ENCODE results near the gene CHI3L2. TPM values are rescaled to one million over a fixed set of nuclear protein-coding genes. Genes with fewer than 3 reads are reported as not detected.

Gene CHI3L2
- total RNA-seq, 1 experiment from 2014 or later = not detected

GRCh38 chr1:111202366-111202706, 25.2 kb upstream of the CHI3L2 start:
- Histone ChIP-seq H3K9me3 (ENCODE audit: insufficient read depth, low read depth) (no peaks in the 10 kb centered on the region; the same call in 1 of the 2 replicates), H3K4me3 (peak overlapping the region; percentile 65), H3K4me1 (replicated peaks; ENCODE audit: insufficient read depth) (peaks cover 49% of the 10 kb centered on the region), H2AFZ (no peak overlapping the region), H3K36me3 (ENCODE audit: low read depth) (0 out of 2 replicates have a peak, but pooled peaks cover 3% of the 10 kb centered on the region), H3K79me2 (ENCODE audit: low read depth) (peaks cover 31% of the 10 kb centered on the region), H3K27me3 (ENCODE audit: insufficient read depth, low read depth) (no peaks in the 10 kb centered on the region), H3K4me2 (peak overlapping the region; percentile 95), H3K27ac (peak overlapping the region; percentile 84), H3F3A (ENCODE audit: insufficient read depth, low read depth) (peaks cover 29% of the 10 kb centered on the region), H3K9me2 (ENCODE audit: insufficient read depth) (no peaks in the 10 kb centered on the region), H4K20me1 (ENCODE audit: insufficient read depth) (no peaks in the 10 kb centered on the region)
- BruUV-seq (replicated peaks) = no TSS peak
- ChIA-PET POLR2A (ENCODE audit: unreplicated experiment) (no interaction called here), CTCF (no interaction called here)
- no peak for TF ChIP-seq EZH2 (IDR thresholded peaks at IDR 0.05; ENCODE audit: low read depth)
- no peak for TF ChIP-seq CTCF (conservative IDR thresholded peaks at IDR 0.05)
- DNase-seq = peak; percentile 49 to 92
- intact Hi-C loops (cut with micrococcal nuclease; ENCODE audit: unreplicated experiment) = no loop called here

- TF ChIP-seq EZH2 (IDR thresholded peaks at IDR 0.05; ENCODE audit: low read depth) (no peak), CTCF (conservative IDR thresholded peaks at IDR 0.05) (0 out of 2 replicates have a peak, but pooled peaks have one; percentile 30)
- TSS peak; percentile 67 for BruUV-seq (replicated peaks)
- no peaks in the 10 kb centered on the region for H3K9me2 ChIP-seq (ENCODE audit: insufficient read depth)
- H3F3A ChIP-seq (ENCODE audit: insufficient read depth, low read depth) = peaks cover 29% of the 10 kb centered on the region
- DNase-seq = peak; percentile 10 to 53
- ChIA-PET CTCF (no interaction called here), POLR2A (ENCODE audit: unreplicated experiment) (no interaction called here)
- H3K4me2 ChIP-seq = peak overlapping the region; percentile 95
- H3K9me3 ChIP-seq (ENCODE audit: insufficient read depth, low read depth) = no peaks in the 10 kb centered on the region; the same call in 1 of the 2 replicates
- peaks cover 31% of the 10 kb centered on the region for H3K79me2 ChIP-seq (ENCODE audit: low read depth)
- peak overlapping the region; percentile 92 for H2AFZ ChIP-seq
- no peaks in the 10 kb centered on the region for H3K27me3 ChIP-seq (ENCODE audit: insufficient read depth, low read depth)
- H4K20me1 ChIP-seq (ENCODE audit: insufficient read depth) = no peaks in the 10 kb centered on the region
- peak overlapping the region; percentile 65 for H3K4me3 ChIP-seq
- H3K27ac ChIP-seq = peak overlapping the region; percentile 84
- intact Hi-C loops (cut with micrococcal nuclease; ENCODE audit: unreplicated experiment) = no loop called here
- H3K4me1 ChIP-seq (replicated peaks; ENCODE audit: insufficient read depth) = peaks cover 49% of the 10 kb centered on the region
- H3K36me3 ChIP-seq (ENCODE audit: low read depth) = 0 out of 2 replicates have a peak, but pooled peaks cover 3% of the 10 kb centered on the region
These were observed 24.5 kb upstream of the CHI3L2 start for GRCh38 chr1:111202707-111203623.

GRCh38 chr1:111203681-111204200, 23.8 kb upstream of the CHI3L2 start:
- H3K4me1 ChIP-seq (replicated peaks; ENCODE audit: insufficient read depth) = peaks cover 53% of the 10 kb centered on the region
- H3K36me3 ChIP-seq (ENCODE audit: low read depth) = 0 out of 2 replicates have a peak, but pooled peaks cover 3% of the 10 kb centered on the region
- BruUV-seq (replicated peaks) = no TSS peak
- peak overlapping the region; percentile 84 for H3K27ac ChIP-seq
- H3K27me3 ChIP-seq (ENCODE audit: insufficient read depth, low read depth) = no peaks in the 10 kb centered on the region
- peak overlapping the region; percentile 65 for H3K4me3 ChIP-seq
- peak; percentile 78 to 90 for DNase-seq
- H3F3A ChIP-seq (ENCODE audit: insufficient read depth, low read depth) = peaks cover 33% of the 10 kb centered on the region
- intact Hi-C loops (cut with micrococcal nuclease; ENCODE audit: unreplicated experiment) = no loop called here
- no peaks in the 10 kb centered on the region; the same call in 1 of the 2 replicates for H3K9me3 ChIP-seq (ENCODE audit: insufficient read depth, low read depth)
- CTCF ChIA-PET = no interaction called here
- peak overlapping the region; percentile 95 for H3K4me2 ChIP-seq
- peaks cover 31% of the 10 kb centered on the region for H3K79me2 ChIP-seq (ENCODE audit: low read depth)
- no peaks in the 10 kb centered on the region for H3K9me2 ChIP-seq (ENCODE audit: insufficient read depth)
- POLR2A ChIA-PET (ENCODE audit: unreplicated experiment) = interaction anchor here (0.5 to 0.7 kb wide), 2 partner anchors 864 to 911 kb away, joined by 3 to 4 read pairs; no protein-coding TSS in a partner anchor
- H2AFZ ChIP-seq = peak overlapping the region; percentile 92
- no peaks in the 10 kb centered on the region for H4K20me1 ChIP-seq (ENCODE audit: insufficient read depth)
- TF ChIP-seq CTCF (conservative IDR thresholded peaks at IDR 0.05) (no peak), EZH2 (IDR thresholded peaks at IDR 0.05; ENCODE audit: low read depth) (no peak)

All from PC-9 (cell line).